GM12878 (cell line): ENCODE data around the gene MYO7A.

Experiments used
- CHD4 ChIP-seq: fragments of 200-600 bp; sonication (generic); IDR thresholded peaks from 2 replicates; pipeline ENCODE4 v1.6.1; 2016; ENCODE audit warnings: mild to moderate bottlenecking
- CTCF ChIP-seq, 3 experiments: IDR thresholded peaks in 2 of 3; conservative IDR thresholded peaks in 1 of 3; 2 replicates each; pipeline ENCODE4 v1.5.1; 2011; ENCODE audit warnings: low read depth in 3 of 3, low read length in 3 of 3, mild to moderate bottlenecking in 3 of 3, control low read depth in 2 of 3, moderate library complexity in 2 of 3, inconsistent platforms in 1 of 3, mixed read lengths in 1 of 3; ENCODE audit not compliant: control insufficient read depth in 2 of 3, insufficient read depth in 1 of 3; ENCODE audit errors: extremely low read depth in 1 of 3
- YY1 ChIP-seq: IDR thresholded peaks from 2 replicates; pipeline ENCODE4 v1.6.1; 2011; ENCODE audit warnings: low read depth, mild to moderate bottlenecking, low read length

- TF ChIP-seq CTCF (IDR thresholded peaks at IDR 0.05 in 2 of 3, conservative IDR thresholded peaks at IDR 0.05 in 1 of 3; ENCODE audit: control insufficient read depth in 2 of 3, extremely low read depth in 1 of 3, insufficient read depth in 1 of 3, low read depth in 3 of 3, low read length in 3 of 3) (no peak), YY1 (no peak), CHD4 (no peak)
Measured at GRCh38 chr11:77172666-77172982, 44.6 kb downstream of the MYO7A start.
